Sigmoid colon (tissue), 7 donors: ENCODE data around the gene WDR4. TPM values are rescaled to one million over a fixed set of nuclear protein-coding genes. Genes with fewer than 3 reads are reported as not detected.
A peak's percentile ranks its signal among the peaks of the same experiment; 100 is the strongest.
"Not testable (repeated sequence)": the region's sequence is repeated elsewhere in the genome, so short reads cannot be mapped to it uniquely, and the experiment has no call there.

Source experiments
- DNase-seq: peaks from one replicate; pipeline ENCODE4 v3.0.0-alpha.2; 2019
- H3K27ac ChIP-seq, 4 donors: fragments of 200-600 bp; sonication (generic); one replicate each; pipeline ENCODE4 v1.5.1; 2016 to 2019; ENCODE audit warnings: mild to moderate bottlenecking in 1 of 4
- H3K27me3 ChIP-seq, 3 donors: fragments of 200-600 bp; sonication (generic); one replicate each; pipeline ENCODE4 v1.5.1; 2019; ENCODE audit warnings: mild to moderate bottlenecking in 1 of 3
- H3K36me3 ChIP-seq, 4 donors: fragments of 200-600 bp; sonication (generic); one replicate each; pipeline ENCODE4 v1.5.1; 2016 to 2019
- H3K4me1 ChIP-seq, 4 donors: fragments of 200-600 bp; sonication (generic); one replicate each; pipeline ENCODE4 v1.5.1; 2017 to 2019
- H3K4me3 ChIP-seq, 4 donors: fragments of 200-600 bp; sonication (generic); one replicate each; pipeline ENCODE4 v1.5.1; 2017 to 2019; ENCODE audit warnings: mild to moderate bottlenecking in 2 of 4, moderate library complexity in 1 of 4
- H3K9me3 ChIP-seq, 4 donors: fragments of 200-600 bp in 3 of 4; sonication (generic) in 3 of 4; one replicate each; pipeline versions ENCODE4 v1.5.1 to v1.6.1; 2013 to 2019
- EP300 ChIP-seq, 4 donors: sonication (generic); formaldehyde crosslinking; IDR thresholded peaks; one replicate each; pipeline ENCODE4 v1.6.1; 2017; ENCODE audit warnings: antibody characterized with exemption in 4 of 4
- POLR2A ChIP-seq, 2 donors: fragments of 450-650 bp; IDR thresholded peaks; one replicate each; pipeline ENCODE4 v1.6.1; 2016; ENCODE audit warnings: antibody characterized with exemption in 2 of 2, mild to moderate bottlenecking in 2 of 2, moderate library complexity in 2 of 2
- POLR2AphosphoS5 ChIP-seq, 4 donors: sonication (generic); formaldehyde crosslinking; IDR thresholded peaks; one replicate each; pipeline ENCODE4 v1.6.1; 2017; ENCODE audit warnings: antibody characterized with exemption in 4 of 4
- WGBS, 2 donors: extraction: QIAGEN DNeasy Blood & Tissue Kit; methylation state at CpG; one replicate each; pipeline ENCODE4 v1.1.7; 2013; 5-methylcytosine and 5-hydroxymethylcytosine counted together
- intact Hi-C: fragments of 100-400 bp; cut with DNase I; formaldehyde crosslinking; loops from one replicate; pipeline ENCODE4 v1.15.1; 2023
- polyA plus RNA-seq, 3 donors: library from polyadenylated mRNA; stranded (reverse); fragments of 200-250 nt; gene quantifications; one replicate each; pipeline ENCODE4 v1.2.3, GENCODE V29; 2013
- total RNA-seq, 4 donors: library from RNA; depleted of rRNA; stranded (reverse); fragments of >200 nt; gene quantifications; one replicate each; pipeline ENCODE4 v1.1.0, GENCODE V29; 2016
- TF ChIP-seq, protein P1 (sequence below), 4 experiments: fragments of 450-650 bp in 3 of 4; fragments of 200-600 bp in 1 of 4; IDR thresholded peaks; one replicate each; pipeline ENCODE4 v1.5.1; 2016 to 2019; ENCODE audit warnings: antibody characterized with exemption in 4 of 4, mild to moderate bottlenecking in 3 of 4, moderate library complexity in 2 of 4
- donor health status: healthy with polysubstance abuse.
- donor health status: Bipolar disorder and iron deficiency.
- donor health status: healthy.

The WDR4 gene
- total and polyA plus RNA-seq, 7 donors = 2.8 to 23.5 (median 4.2) TPM

DNA sequence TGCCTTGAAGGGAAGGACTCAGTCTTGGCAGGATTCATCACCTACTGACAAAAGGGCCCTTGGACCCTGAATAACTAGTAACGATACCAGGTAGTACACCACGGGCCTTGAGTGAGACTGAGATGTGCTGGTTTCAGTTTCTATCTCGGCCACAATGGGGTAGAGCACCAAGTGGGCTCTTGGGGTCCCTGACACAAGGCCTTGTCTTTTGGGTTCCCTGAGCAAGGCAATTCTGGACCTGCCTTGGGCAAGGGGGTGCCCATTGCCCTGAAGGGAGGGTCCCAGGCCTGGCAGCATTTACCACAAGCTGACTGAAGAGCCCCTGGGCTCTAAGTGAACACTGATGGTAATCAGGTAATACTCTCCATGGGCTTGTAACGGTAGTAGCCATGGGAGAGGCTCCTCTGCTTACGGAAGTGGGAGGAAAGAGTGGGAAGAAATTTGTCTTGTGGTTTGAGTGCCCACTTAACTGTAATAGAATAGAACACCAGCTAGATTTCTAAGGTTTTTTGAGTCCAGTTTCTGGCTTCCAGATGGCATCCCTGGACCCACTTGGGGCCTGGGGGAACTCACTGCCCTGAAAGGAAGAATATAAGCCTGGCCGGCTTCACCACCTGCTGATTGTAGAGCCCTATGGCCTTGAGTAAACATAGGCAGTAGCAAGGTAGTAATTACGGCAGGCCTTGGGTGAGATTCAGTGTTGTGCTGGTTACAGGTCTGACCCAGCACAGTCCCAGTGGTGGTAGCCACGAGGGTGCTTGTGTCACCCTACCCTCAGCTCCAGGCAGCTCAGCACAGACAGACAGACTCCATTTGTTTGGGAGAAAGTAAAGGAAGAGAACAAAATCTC is 58.5 kb downstream of the WDR4 start:
- Histone ChIP-seq H3K27me3 (peaks cover 0 to 38% (median 6%) of the 10 kb centered on the region in 3 donors), H3K36me3 (no peaks in the 10 kb centered on the region), H3K9me3 (no peaks in the 10 kb centered on the region), H3K27ac (no peak overlapping the region), H3K4me1 (no peaks in the 10 kb centered on the region), H3K4me3 (no peak overlapping the region)
- no peak for TF ChIP-seq EP300 (IDR thresholded peaks at IDR 0.05)
- no peak for TF ChIP-seq POLR2AphosphoS5 (IDR thresholded peaks at IDR 0.05)
- TF ChIP-seq, protein P1, sequence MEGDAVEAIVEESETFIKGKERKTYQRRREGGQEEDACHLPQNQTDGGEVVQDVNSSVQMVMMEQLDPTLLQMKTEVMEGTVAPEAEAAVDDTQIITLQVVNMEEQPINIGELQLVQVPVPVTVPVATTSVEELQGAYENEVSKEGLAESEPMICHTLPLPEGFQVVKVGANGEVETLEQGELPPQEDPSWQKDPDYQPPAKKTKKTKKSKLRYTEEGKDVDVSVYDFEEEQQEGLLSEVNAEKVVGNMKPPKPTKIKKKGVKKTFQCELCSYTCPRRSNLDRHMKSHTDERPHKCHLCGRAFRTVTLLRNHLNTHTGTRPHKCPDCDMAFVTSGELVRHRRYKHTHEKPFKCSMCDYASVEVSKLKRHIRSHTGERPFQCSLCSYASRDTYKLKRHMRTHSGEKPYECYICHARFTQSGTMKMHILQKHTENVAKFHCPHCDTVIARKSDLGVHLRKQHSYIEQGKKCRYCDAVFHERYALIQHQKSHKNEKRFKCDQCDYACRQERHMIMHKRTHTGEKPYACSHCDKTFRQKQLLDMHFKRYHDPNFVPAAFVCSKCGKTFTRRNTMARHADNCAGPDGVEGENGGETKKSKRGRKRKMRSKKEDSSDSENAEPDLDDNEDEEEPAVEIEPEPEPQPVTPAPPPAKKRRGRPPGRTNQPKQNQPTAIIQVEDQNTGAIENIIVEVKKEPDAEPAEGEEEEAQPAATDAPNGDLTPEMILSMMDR (IDR thresholded peaks at IDR 0.05) = no peak
- no peak for TF ChIP-seq POLR2A (IDR thresholded peaks at IDR 0.05)
- WGBS, 2 donors = 56 to 78% methylated on average over 8 of the region's 8 CpGs
- intact Hi-C loops = loop anchor here (5.0 kb wide), 1 partner anchor 174 kb away; no protein-coding TSS in a partner anchor
- DNase-seq = no peak

DNA sequence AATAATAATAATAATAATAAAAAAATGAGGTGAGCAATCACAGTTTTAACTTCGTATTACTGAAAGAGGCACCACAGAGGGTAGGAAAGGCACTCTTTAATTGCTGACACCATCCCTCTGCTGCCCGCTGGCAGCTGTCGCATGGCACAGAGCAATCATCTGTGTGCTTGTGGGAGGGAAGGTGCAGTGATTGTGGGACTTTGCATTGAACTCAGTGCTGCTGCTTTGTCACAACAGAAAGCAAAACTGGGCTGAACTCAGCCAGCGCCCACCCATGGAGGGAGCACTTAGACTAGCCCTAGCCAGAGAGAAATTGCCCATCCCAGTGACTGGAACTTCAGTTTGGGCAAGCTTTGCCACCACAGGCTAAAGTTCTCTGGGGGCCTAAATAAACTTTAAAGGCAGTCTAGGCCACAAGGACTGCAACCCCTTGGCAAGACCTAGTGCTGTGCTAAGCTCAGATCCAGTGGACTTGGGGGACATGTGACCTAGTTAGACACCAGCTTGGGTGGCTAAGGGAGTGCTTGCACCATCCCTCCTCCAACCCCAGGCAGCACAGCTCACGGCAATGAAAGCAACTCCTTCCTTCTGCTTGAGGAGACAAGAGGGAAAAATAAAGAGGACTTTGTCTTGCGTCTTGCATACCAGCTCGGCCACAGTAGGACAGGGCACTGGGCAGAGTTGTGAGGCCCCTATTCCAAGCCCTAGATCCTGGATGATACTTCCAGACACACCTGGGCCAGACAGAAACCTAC is 59.3 kb downstream of the WDR4 start:
- H3K4me1 ChIP-seq = no peaks in the 10 kb centered on the region
- peaks cover 0 to 31% (median 6%) of the 10 kb centered on the region in 3 donors for H3K27me3 ChIP-seq
- no peaks in the 10 kb centered on the region for H3K9me3 ChIP-seq
- H3K27ac ChIP-seq = no peak overlapping the region
- H3K4me3 ChIP-seq = no peak overlapping the region
- no peaks in the 10 kb centered on the region for H3K36me3 ChIP-seq
- 92% methylated on average over 7 of the region's 7 CpGs for WGBS, 2 donors
- intact Hi-C loops = loop anchor here (2.0 to 5.0 kb wide), 2 partner anchors 173 to 225 kb away; no protein-coding TSS in a partner anchor
- no peak for DNase-seq
- TF ChIP-seq, protein P1 (IDR thresholded peaks at IDR 0.05) = no peak
- TF ChIP-seq POLR2AphosphoS5 (IDR thresholded peaks at IDR 0.05) (no peak), EP300 (IDR thresholded peaks at IDR 0.05) (no peak), POLR2A (IDR thresholded peaks at IDR 0.05) (no peak)

DNA sequence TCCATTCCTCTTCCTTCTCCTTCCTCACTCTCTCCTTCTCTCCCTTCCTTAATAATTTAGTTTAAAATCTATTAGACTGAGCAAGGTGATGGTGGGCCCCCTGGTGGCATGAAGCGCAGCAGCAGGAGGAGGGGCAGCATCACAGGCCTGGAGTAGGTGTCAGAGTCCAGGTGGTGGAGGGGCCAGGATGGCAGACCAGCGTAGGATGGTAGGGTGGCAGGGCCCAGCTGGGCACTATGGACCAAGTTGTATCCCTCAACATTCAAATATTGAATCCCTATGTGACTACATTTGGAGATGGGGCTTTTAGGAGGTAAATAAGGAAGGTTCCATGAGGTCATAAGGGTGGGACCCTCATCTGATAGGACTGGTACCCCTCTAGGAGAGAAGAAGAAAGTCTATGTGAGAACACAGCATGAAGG is 61.0 kb downstream of the WDR4 start:
- Histone ChIP-seq H3K9me3 (no peaks in the 10 kb centered on the region), H3K36me3 (no peaks in the 10 kb centered on the region), H3K4me1 (no peaks in the 10 kb centered on the region), H3K27me3 (peaks cover 0 to 24% (median 6%) of the 10 kb centered on the region in 3 donors), H3K27ac (no peak overlapping the region), H3K4me3 (no peak overlapping the region)
- TF ChIP-seq POLR2A (IDR thresholded peaks at IDR 0.05) (no peak), POLR2AphosphoS5 (IDR thresholded peaks at IDR 0.05) (no peak), EP300 (IDR thresholded peaks at IDR 0.05) (no peak)
- TF ChIP-seq, protein P1 (IDR thresholded peaks at IDR 0.05) = peak; percentile 77 to 90 (median 84)
- intact Hi-C loops = loop anchor here (2.0 kb wide), 1 partner anchor 224 kb away; no protein-coding TSS in a partner anchor
- 21 to 37% methylated on average over 2 of the region's 2 CpGs for WGBS, 2 donors
- DNase-seq = peak; percentile 79

DNA sequence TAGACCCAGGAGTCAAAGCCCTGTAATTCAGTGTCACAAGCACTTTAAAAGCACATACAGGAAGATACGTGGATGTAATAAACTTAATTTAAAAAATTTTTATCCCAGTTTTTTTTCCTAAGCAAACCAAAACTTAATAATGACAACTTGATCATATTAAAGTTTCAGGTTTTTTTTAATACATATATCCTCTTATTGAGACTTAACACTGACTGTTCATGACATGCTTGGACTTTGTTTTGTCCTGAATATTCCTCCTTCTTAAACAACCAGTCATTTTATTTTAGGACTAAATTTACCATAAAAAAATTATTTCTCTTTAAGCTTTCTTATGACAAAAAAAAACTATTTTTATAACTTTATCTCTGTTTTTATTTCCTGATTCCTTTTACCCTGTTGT is 64.1 kb downstream of the WDR4 start:
- H3K27ac ChIP-seq = no peak overlapping the region
- H3K4me3 ChIP-seq = no peak overlapping the region
- TF ChIP-seq POLR2A (IDR thresholded peaks at IDR 0.05) (no peak), EP300 (IDR thresholded peaks at IDR 0.05) (no peak), POLR2AphosphoS5 (IDR thresholded peaks at IDR 0.05) (no peak)
- TF ChIP-seq, protein P1 (IDR thresholded peaks at IDR 0.05) = no peak
- no peaks in the 10 kb centered on the region for H3K36me3 ChIP-seq
- 89 to 90% methylated on average over 1 of the region's 1 CpG for WGBS, 2 donors
- H3K27me3 ChIP-seq = peaks cover 0 to 18% (median 0%) of the 10 kb centered on the region in 3 donors
- intact Hi-C loops = no loop called here
- no peaks in the 10 kb centered on the region for H3K4me1 ChIP-seq
- H3K9me3 ChIP-seq = no peaks in the 10 kb centered on the region
- no peak for DNase-seq

DNA sequence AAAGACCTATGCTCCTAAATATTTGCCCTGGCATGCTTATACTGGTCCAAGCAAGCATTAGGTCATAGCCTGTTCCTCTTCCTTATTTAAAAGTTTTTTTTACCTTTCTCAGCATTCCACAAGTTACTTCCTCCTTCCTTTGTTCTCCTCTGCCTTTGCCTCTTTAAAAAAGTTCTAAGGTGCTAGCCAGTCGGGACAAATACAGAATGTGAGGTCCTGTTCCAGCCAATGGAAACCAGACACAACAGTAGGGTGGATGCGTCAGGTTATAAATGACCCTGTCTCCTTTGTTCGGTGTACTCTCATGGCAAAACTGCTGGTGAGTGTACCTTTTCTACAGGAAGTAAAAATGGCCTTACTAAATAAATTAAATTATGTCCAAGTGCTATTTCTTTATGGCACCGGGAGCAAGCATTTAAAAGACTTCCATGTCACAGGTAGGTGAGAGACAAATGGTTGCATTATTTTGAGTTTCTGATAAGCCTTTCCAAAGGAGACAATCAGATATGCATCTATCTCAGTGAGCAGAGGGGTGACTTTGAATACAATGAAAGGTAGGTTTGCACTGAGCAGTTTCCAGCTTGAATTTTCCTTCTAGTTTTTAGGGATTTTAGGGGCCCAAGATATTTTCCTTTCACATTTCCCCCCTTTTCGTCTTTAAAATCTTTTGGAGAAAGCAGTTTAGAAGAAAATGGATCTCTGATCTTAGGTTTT is 66.7 kb downstream of the WDR4 start:
- DNase-seq, intact Hi-C loops, H3K4me1 ChIP-seq, H3K27ac ChIP-seq, H3K9me3 ChIP-seq, H3K36me3 ChIP-seq, H3K4me3 ChIP-seq: not testable (repeated sequence)
- WGBS, 2 donors = 19 to 58% methylated on average over 5 of the region's 5 CpGs
- H3K27me3 ChIP-seq = peaks cover 0 to 15% (median 0%) of the 10 kb centered on the region in 3 donors
